ENCODE results near the gene SLC27A1.
A peak's percentile ranks its signal among the peaks of the same experiment; 100 is the strongest.

The SLC27A1 gene

DNA sequence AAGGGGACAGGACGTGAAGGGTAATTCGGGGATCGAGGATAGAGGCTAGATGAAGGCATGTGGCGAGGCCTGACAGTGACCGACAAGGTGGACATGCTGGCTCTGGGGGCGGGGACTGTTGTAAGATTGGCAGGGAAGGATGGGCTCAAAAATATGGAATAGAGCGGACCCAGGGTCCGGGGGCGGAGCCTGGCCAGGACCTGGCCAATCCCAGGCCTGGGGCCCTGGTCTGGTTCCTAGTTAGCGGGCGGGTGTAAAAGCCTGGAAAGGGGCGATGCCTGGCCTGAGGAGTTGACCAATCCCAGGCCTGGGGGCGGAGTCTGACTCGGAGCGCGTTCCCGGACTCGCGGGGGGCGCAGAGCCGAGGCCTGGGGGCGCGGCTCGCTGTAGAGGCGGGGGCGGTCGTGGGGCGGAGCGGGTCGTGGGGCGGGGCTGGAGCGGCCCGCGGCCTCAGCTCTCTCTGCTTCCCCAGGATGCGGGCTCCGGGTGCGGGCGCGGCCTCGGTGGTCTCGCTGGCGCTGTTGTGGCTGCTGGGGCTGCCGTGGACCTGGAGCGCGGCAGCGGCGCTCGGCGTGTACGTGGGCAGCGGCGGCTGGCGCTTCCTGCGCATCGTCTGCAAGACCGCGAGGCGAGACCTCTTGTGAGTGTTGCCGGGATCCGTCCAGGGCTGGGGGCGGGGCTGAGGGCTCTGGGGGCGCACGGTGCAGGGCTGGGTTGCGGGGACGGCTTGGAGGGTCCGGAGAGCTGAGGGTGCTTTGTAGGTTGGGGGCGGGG lies at the start of gene SLC27A1:
Gene SLC27A1 (plus strand): TSS at position 457 of the 774 bp plus-strand sequence. CDS start 17 bp downstream, at position 474.
- in situ Hi-C loops (cut with MboI; ENCODE audit: low pct_unique_long_range_greater_than_20kb, low sequenced_read_pairs, unreplicated experiment): no loop called here

DNA sequence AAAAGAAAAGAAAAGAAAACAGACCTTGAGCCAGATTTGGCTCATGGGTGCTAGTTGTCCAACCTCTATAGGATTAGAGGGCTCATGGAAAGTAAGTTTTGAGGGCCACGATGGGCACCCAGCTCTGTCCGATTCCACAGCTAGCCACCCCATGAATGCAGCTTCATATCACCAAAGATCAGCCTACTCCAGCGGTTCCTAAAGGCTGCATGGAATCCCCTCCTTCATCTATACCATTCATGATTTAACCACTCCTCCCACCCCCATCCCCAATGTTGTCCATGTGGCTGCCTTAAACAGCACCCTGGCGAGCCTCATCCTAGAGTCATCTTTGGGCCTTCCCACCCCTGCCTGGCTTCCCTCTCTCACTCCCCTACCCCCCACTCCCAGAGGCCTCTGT lies 48.4 kb upstream of the SLC27A1 start:
- in situ Hi-C loops (cut with MboI; ENCODE audit: low pct_unique_long_range_greater_than_20kb, low sequenced_read_pairs, unreplicated experiment): no loop called here
- no peak for DNase-seq (ENCODE audit: low spot score)
- TF ChIP-seq, protein P1, sequence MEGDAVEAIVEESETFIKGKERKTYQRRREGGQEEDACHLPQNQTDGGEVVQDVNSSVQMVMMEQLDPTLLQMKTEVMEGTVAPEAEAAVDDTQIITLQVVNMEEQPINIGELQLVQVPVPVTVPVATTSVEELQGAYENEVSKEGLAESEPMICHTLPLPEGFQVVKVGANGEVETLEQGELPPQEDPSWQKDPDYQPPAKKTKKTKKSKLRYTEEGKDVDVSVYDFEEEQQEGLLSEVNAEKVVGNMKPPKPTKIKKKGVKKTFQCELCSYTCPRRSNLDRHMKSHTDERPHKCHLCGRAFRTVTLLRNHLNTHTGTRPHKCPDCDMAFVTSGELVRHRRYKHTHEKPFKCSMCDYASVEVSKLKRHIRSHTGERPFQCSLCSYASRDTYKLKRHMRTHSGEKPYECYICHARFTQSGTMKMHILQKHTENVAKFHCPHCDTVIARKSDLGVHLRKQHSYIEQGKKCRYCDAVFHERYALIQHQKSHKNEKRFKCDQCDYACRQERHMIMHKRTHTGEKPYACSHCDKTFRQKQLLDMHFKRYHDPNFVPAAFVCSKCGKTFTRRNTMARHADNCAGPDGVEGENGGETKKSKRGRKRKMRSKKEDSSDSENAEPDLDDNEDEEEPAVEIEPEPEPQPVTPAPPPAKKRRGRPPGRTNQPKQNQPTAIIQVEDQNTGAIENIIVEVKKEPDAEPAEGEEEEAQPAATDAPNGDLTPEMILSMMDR (IDR thresholded peaks at IDR 0.05; ENCODE audit: extremely low read depth, insufficient read depth, missing control alignments): no peak

More for the DNA sequence above, at the start of gene SLC27A1:
- DNase-seq (ENCODE audit: low spot score): peak; percentile 93
- TF ChIP-seq, protein P1 (IDR thresholded peaks at IDR 0.05; ENCODE audit: extremely low read depth, insufficient read depth, missing control alignments): no peak

DNA sequence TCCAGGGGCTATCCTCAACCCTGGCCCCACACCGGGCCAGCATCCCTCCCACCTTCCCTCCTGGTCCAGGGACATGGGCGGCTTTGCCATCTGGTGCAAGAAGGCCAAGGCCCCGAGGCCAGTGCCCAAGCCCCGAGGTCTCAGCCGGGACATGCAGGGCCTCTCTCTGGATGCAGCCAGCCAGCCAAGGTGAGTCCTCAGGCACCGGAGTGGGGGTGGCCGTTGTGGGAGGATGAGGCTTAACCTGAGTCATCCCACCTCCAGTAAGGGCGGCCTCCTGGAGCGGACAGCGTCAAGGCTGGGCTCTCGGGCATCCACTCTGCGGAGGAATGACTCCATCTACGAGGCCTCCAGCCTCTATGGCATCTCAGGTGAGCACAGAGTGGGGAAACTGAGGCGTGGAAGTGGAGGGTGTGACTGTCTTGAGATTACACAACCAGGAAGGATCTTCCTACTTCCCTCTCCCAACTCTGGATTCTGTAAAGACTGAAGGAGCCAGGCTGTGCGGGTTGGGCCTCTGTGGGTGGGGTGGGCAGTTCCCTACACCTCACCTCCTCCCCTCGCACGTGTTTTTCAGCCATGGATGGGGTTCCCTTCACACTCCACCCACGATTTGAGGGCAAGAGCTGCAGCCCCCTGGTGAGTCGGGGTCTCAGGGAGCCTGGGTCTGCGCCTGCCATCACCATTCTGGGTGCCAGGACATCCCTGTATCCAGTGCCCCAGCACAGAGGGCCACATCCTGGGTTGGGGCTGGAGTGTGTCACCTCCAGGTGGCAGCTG lies 46.7 kb upstream of the SLC27A1 start:
- TF ChIP-seq, protein P1 (IDR thresholded peaks at IDR 0.05; ENCODE audit: extremely low read depth, insufficient read depth, missing control alignments): no peak

DNA sequence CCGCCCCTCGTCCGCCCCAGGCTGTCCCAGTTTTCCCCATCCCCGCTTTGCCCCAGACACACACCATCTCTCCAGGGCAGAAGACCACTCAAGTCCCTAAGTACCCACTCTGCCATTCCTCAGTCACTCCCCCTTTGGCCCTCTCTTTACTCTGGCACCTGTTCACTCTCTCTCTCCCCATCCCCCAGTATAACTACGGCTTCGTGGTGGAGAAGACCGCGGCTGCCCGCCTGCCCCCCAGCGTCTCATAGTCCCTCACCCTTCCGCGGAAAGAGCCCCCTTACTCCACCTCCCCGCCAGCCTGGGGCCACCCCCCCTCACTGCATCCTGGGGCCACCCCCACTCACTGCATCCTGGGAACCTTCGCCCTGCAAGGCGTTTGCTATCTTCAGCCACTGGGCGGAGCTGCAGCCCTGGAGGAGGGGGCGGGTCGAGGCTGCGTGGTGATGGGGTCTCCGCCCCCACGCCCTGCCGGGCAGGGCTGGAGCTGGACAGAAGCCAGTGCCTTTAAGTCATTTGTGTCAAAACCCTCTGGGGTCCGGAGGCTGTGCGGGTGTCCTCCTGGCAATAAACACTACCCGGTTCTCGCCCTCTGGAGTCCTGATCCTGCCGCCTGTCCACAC lies 45.5 kb upstream of the SLC27A1 start:
- TF ChIP-seq, protein P1 (IDR thresholded peaks at IDR 0.05; ENCODE audit: extremely low read depth, insufficient read depth, missing control alignments): peak; percentile 64
- in situ Hi-C loops (cut with MboI; ENCODE audit: low pct_unique_long_range_greater_than_20kb, low sequenced_read_pairs, unreplicated experiment): no loop called here

More for the DNA sequence above, 46.7 kb upstream of the SLC27A1 start:
- in situ Hi-C loops (cut with MboI; ENCODE audit: low pct_unique_long_range_greater_than_20kb, low sequenced_read_pairs, unreplicated experiment): no loop called here
- no peak for DNase-seq (ENCODE audit: low spot score)

DNA sequence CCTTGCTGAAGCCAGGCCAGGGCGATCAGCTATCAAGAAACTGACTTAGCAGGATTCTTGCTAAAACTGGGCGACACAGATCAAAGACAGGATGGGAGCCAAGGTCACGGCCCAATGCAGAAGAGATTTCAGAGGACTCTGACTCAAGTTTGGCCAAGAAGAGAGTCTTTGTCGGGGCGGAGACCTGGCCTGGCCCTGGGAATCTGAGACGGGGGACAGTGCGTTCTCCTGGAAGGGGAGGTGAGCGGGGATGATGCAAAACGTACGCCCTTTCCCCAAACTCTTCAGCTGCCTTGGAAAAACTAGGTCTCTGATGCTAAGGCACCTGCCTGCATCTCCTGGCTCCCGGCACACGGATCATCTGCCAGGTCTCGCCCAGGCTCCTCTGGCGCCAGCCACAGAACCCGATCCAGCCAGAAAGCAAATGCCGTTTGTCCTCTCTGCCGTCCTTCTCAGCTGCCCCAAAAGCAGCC lies 40.6 kb upstream of the SLC27A1 start:
- no peak for DNase-seq (ENCODE audit: low spot score)
- TF ChIP-seq, protein P1 (IDR thresholded peaks at IDR 0.05; ENCODE audit: extremely low read depth, insufficient read depth, missing control alignments): no peak
- in situ Hi-C loops (cut with MboI; ENCODE audit: low pct_unique_long_range_greater_than_20kb, low sequenced_read_pairs, unreplicated experiment): no loop called here

More for the DNA sequence above, 45.5 kb upstream of the SLC27A1 start:
- peak; percentile 59 for DNase-seq (ENCODE audit: low spot score)

DNA sequence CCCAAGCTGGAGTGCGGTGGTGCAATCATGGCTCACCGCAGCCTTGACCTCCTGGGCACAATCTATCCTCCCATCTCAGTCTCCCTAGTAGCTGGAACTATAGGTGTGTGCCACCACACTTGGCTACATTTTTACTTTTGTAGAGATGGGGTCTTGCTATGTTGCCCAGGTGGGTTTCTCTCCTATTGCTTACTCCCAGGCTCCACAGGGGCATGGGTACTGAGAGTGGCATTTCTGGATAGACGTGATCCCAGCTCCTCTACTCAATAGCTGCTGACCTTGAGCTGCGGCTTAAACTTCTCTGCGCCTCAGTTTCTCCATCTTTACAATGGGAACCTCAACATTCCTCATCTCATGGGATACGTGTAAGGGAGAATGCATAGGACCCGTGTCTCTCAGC lies 38.9 kb upstream of the SLC27A1 start:
- DNase-seq (ENCODE audit: low spot score): no peak
- TF ChIP-seq, protein P1 (IDR thresholded peaks at IDR 0.05; ENCODE audit: extremely low read depth, insufficient read depth, missing control alignments): no peak
- in situ Hi-C loops (cut with MboI; ENCODE audit: low pct_unique_long_range_greater_than_20kb, low sequenced_read_pairs, unreplicated experiment): no loop called here

Measured in GM13977 (cell line).